ENCODE measurements around the gene SH3RF1.

DNA sequence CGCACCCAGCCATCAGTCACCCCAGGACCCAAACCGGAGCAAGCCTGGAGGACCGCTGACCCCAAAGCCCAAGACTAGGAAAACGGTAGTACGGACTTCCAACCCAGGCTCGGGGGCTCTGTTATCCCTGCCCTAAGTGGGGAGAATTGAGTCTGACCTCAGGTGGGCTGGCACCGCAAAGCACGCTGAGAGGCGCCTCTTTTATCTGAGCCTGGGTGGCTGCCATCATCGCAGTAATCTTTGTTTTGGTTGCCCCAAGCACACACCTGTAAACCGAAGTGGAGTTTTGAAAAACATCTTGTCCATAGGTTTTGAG, 894 bp upstream of the SH3RF1 start:
- TF ChIP-seq, protein P1, sequence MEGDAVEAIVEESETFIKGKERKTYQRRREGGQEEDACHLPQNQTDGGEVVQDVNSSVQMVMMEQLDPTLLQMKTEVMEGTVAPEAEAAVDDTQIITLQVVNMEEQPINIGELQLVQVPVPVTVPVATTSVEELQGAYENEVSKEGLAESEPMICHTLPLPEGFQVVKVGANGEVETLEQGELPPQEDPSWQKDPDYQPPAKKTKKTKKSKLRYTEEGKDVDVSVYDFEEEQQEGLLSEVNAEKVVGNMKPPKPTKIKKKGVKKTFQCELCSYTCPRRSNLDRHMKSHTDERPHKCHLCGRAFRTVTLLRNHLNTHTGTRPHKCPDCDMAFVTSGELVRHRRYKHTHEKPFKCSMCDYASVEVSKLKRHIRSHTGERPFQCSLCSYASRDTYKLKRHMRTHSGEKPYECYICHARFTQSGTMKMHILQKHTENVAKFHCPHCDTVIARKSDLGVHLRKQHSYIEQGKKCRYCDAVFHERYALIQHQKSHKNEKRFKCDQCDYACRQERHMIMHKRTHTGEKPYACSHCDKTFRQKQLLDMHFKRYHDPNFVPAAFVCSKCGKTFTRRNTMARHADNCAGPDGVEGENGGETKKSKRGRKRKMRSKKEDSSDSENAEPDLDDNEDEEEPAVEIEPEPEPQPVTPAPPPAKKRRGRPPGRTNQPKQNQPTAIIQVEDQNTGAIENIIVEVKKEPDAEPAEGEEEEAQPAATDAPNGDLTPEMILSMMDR (IDR thresholded peaks at IDR 0.05; ENCODE audit: low read depth, low read length, poor library complexity, severe bottlenecking) = no peak
- TF ChIP-seq EZH2phosphoT487 (IDR thresholded peaks at IDR 0.05; ENCODE audit: borderline replicate concordance, low read length) = no peak

All from DOHH2 (cell line).